HEK293 (cell line): Measurements from ENCODE around the gene FADS3.

Experiments used
- CTCF ChIA-PET: fragments of 350-600 bp; formaldehyde crosslinking; extraction: SDS; loops from one replicate; lab custom pipeline; 2021; ENCODE audit warnings: antibody characterized with exemption; lab: Yijun Ruan, JAX
- POLR2A ChIA-PET: fragments of 300-600 bp; formaldehyde crosslinking; extraction: SDS; loops from one replicate; lab custom pipeline; 2020; ENCODE audit warnings: antibody characterized with exemption, inconsistent platforms; lab: Yijun Ruan, JAX
- H3K27ac ChIP-seq: fragments of 200-500 bp; sonication (Bioruptor generic); 2 replicates; pipeline ENCODE4 v1.5.1; 2014; ENCODE audit warnings: low read depth, low read length, control low read depth, inconsistent platforms; ENCODE audit errors: extremely low read depth
- H3K36me3 ChIP-seq, 2 experiments: fragments of 200-500 bp in 1 of 2; sonication (Bioruptor generic) in 1 of 2; 1 replicate in 1 of 2; 2 replicates in 1 of 2; pipeline ENCODE4 v1.5.1; 2014 to 2017; ENCODE audit warnings: inconsistent platforms in 2 of 2, low read length in 2 of 2; ENCODE audit not compliant: control insufficient read depth in 2 of 2, insufficient read depth in 1 of 2
- H3K4me1 ChIP-seq: fragments of 200-500 bp; sonication (Bioruptor generic); 2 replicates; pipeline ENCODE4 v1.5.1; 2014; ENCODE audit warnings: mild to moderate bottlenecking, low read length, inconsistent platforms; ENCODE audit not compliant: control insufficient read depth, insufficient read depth
- H3K4me3 ChIP-seq: 2 replicates; pipeline ENCODE4 v1.5.1; 2011; ENCODE audit warnings: low read depth, mild to moderate bottlenecking, control low read depth, low read length, moderate library complexity
- H3K9me3 ChIP-seq: fragments of 200-500 bp; sonication (Bioruptor generic); 2 replicates; pipeline ENCODE4 v1.5.1; 2014; ENCODE audit warnings: low read depth, low read length, inconsistent platforms; ENCODE audit not compliant: control insufficient read depth, insufficient read depth
- BCL11B ChIP-seq: fragments of 450-650 bp; formaldehyde crosslinking; IDR thresholded peaks from 2 replicates; pipeline ENCODE4 v1.5.1; 2016; ENCODE audit warnings: low read depth, missing biosample characterization, missing genetic modification characterization
- KLF17 ChIP-seq: fragments of 450-650 bp; formaldehyde crosslinking; IDR thresholded peaks from 2 replicates; pipeline ENCODE4 v1.5.1; 2016; ENCODE audit warnings: missing biosample characterization, missing genetic modification characterization
- REPIN1 ChIP-seq: fragments of 450-650 bp; formaldehyde crosslinking; IDR thresholded peaks from 2 replicates; pipeline ENCODE4 v1.5.1; 2017; ENCODE audit warnings: missing biosample characterization, missing genetic modification characterization, low read depth
- SCRT2 ChIP-seq: fragments of 450-650 bp; formaldehyde crosslinking; IDR thresholded peaks from 2 replicates; pipeline ENCODE4 v1.5.1; 2016; ENCODE audit warnings: missing biosample characterization, missing genetic modification characterization
- SP3 ChIP-seq: fragments of 450-650 bp; formaldehyde crosslinking; IDR thresholded peaks from 2 replicates; pipeline ENCODE4 v1.5.1; 2016; ENCODE audit warnings: missing biosample characterization, missing genetic modification characterization
- ZBTB20 ChIP-seq: fragments of 450-650 bp; formaldehyde crosslinking; IDR thresholded peaks from 2 replicates; pipeline ENCODE4 v1.5.1; 2016; ENCODE audit warnings: missing biosample characterization, missing genetic modification characterization
- ZNF10 ChIP-seq: fragments of 450-650 bp; formaldehyde crosslinking; IDR thresholded peaks from 2 replicates; pipeline ENCODE4 v1.5.1; 2017; ENCODE audit warnings: missing biosample characterization, missing genetic modification characterization
- ZNF140 ChIP-seq: fragments of 450-650 bp; formaldehyde crosslinking; IDR thresholded peaks from 2 replicates; pipeline ENCODE4 v1.5.1; 2016; ENCODE audit warnings: missing biosample characterization, missing genetic modification characterization
- ZNF239 ChIP-seq: fragments of 450-650 bp; formaldehyde crosslinking; IDR thresholded peaks from 2 replicates; pipeline ENCODE4 v1.5.1; 2016; ENCODE audit warnings: missing biosample characterization, missing genetic modification characterization
- ZNF24 ChIP-seq: fragments of 450-650 bp; formaldehyde crosslinking; IDR thresholded peaks from 2 replicates; pipeline ENCODE4 v1.5.1; 2016; ENCODE audit warnings: missing biosample characterization, missing genetic modification characterization
- ZNF335 ChIP-seq: fragments of 450-650 bp; formaldehyde crosslinking; conservative IDR thresholded peaks from 2 replicates; pipeline ENCODE4 v1.5.1; 2016; ENCODE audit warnings: missing biosample characterization, missing genetic modification characterization
- ZNF501 ChIP-seq: fragments of 450-650 bp; formaldehyde crosslinking; IDR thresholded peaks from 2 replicates; pipeline ENCODE4 v1.5.1; 2016; ENCODE audit warnings: missing biosample characterization, missing genetic modification characterization
- ZNF521 ChIP-seq: fragments of 450-650 bp; formaldehyde crosslinking; IDR thresholded peaks from 2 replicates; pipeline ENCODE4 v1.5.1; 2017; ENCODE audit warnings: missing biosample characterization, mild to moderate bottlenecking, missing genetic modification characterization
- ZNF610 ChIP-seq: fragments of 450-650 bp; formaldehyde crosslinking; IDR thresholded peaks from 2 replicates; pipeline ENCODE4 v1.5.1; 2016; ENCODE audit warnings: missing biosample characterization, missing genetic modification characterization, borderline replicate concordance
- ZNF639 ChIP-seq: fragments of 450-650 bp; formaldehyde crosslinking; IDR thresholded peaks from 2 replicates; pipeline ENCODE4 v1.5.1; 2016; ENCODE audit warnings: missing biosample characterization, missing genetic modification characterization
- ZNF658 ChIP-seq: fragments of 450-650 bp; formaldehyde crosslinking; IDR thresholded peaks from 2 replicates; pipeline ENCODE4; 2016; ENCODE audit warnings: missing biosample characterization, missing genetic modification characterization
- ZNF701 ChIP-seq: fragments of 450-650 bp; formaldehyde crosslinking; IDR thresholded peaks from 2 replicates; pipeline ENCODE4 v1.5.1; 2016; ENCODE audit warnings: missing biosample characterization, missing genetic modification characterization
- ZSCAN30 ChIP-seq: fragments of 450-650 bp; IDR thresholded peaks from 2 replicates; pipeline ENCODE4 v1.5.1; 2018; ENCODE audit warnings: missing biosample characterization, mild to moderate bottlenecking, missing genetic modification characterization, moderate library complexity
- TF ChIP-seq, protein P1 (sequence below): fragments of 450-650 bp; formaldehyde crosslinking; IDR thresholded peaks from 2 replicates; pipeline ENCODE4 v1.5.1; 2016; ENCODE audit warnings: missing biosample characterization, missing genetic modification characterization
- TF ChIP-seq, protein P2 (sequence below): fragments of 450-650 bp; formaldehyde crosslinking; IDR thresholded peaks from 2 replicates; pipeline ENCODE4 v1.5.1; 2016; ENCODE audit warnings: missing biosample characterization, missing genetic modification characterization

Gene FADS3

DNA sequence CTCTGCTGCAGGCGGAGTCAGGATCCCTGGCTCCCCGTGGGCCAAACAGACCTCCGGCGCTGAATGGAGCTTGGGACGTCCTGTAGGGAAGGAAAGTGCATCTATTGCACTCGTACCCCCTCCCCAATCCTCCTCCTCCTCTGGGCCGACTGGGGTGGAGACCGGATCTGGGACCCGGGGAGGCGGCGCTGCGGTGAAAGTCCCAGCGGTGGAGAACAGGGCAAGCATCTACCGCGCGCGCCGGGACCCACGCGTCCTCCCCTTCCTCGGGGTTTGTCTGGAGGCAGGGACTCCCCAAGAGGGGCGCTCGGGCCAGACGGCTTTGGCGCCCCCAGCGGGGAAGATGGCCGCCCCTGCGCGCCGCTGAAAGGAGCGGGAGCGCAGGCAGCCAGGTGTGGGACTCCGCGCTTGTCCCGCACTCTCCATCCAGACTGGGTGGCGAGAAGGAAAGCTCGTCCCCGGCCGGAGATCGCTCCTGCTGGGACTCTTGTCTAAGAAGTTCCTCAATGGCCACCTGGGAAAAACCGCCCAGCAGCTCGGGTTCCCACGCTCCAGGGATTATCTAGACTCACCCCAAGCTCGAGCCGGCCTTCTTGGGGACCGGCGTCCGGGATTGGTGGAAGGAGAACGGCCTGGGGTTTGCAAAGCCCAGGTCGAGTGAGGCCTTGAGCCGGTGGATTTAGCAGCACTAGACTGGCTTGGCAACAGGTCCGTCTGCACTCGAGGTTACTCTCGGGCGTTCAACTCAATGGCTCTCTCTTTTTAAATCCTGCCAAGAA lies 62.5 kb downstream of the FADS3 start (continued):
- TF ChIP-seq, protein P1, sequence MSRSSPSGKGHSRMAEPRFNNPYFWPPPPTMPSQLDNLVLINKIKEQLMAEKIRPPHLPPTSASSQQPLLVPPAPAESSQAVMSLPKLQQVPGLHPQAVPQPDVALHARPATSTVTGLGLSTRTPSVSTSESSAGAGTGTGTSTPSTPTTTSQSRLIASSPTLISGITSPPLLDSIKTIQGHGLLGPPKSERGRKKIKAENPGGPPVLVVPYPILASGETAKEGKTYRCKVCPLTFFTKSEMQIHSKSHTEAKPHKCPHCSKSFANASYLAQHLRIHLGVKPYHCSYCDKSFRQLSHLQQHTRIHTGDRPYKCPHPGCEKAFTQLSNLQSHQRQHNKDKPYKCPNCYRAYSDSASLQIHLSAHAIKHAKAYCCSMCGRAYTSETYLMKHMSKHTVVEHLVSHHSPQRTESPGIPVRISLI (tag by site-specific recombination): no peak
- no peak for TF ChIP-seq ZNF10 (tag by site-specific recombination)
- no peak for TF ChIP-seq ZNF24 (tag by site-specific recombination)
- TF ChIP-seq ZBTB20 (tag by site-specific recombination): 0 out of 2 replicates have a peak, but pooled peaks have one; percentile 12

- Histone ChIP-seq H3K9me3 (no peaks in the 10 kb centered on the region), H3K4me1 (peaks cover 10% of the 10 kb centered on the region; the same call in 1 of the 2 replicates), H3K36me3 (no peaks in the 10 kb centered on the region), H3K4me3 (peak overlapping the region; percentile 62), H3K27ac (peak overlapping the region; percentile 96)
- TF ChIP-seq ZNF610 (tag by site-specific recombination): no peak
- no peak for TF ChIP-seq ZNF521
- no peak for TF ChIP-seq REPIN1 (tag by site-specific recombination)
- TF ChIP-seq KLF17: peak; percentile 37; the same call in 1 of the 2 replicates
- peak; percentile 55 for TF ChIP-seq ZNF335
- TF ChIP-seq ZBTB20 (tag by site-specific recombination): peak; percentile 20; the same call in 1 of the 2 replicates
- no peak for TF ChIP-seq ZNF501 (tag by site-specific recombination)
- 0 out of 2 replicates have a peak, but pooled peaks have one; percentile 41 for TF ChIP-seq SCRT2
- no peak for TF ChIP-seq ZNF701 (tag by site-specific recombination)
- no peak for TF ChIP-seq ZNF239 (tag by site-specific recombination)
- TF ChIP-seq BCL11B (tag by site-specific recombination): no peak
- TF ChIP-seq ZSCAN30 (tag by site-specific recombination): no peak; the same call in 1 of the 2 replicates
- no peak for TF ChIP-seq ZNF639 (tag by site-specific recombination)
- no peak for TF ChIP-seq ZNF140 (tag by site-specific recombination)
- no peak for TF ChIP-seq SP3 (tag by site-specific recombination)
- no peak for TF ChIP-seq ZNF658 (tag by site-specific recombination)
- TF ChIP-seq, protein P2, sequence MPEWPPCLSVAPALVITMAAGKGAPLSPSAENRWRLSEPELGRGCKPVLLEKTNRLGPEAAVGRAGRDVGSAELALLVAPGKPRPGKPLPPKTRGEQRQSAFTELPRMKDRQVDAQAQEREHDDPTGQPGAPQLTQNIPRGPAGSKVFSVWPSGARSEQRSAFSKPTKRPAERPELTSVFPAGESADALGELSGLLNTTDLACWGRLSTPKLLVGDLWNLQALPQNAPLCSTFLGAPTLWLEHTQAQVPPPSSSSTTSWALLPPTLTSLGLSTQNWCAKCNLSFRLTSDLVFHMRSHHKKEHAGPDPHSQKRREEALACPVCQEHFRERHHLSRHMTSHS (tag by site-specific recombination): no peak
- CTCF ChIA-PET: interaction anchor here (0.6 to 3.1 kb wide), 8 partner anchors 9 to 280 kb away, joined by 3 to 13 read pairs (median 4); no protein-coding TSS in a partner anchor
- POLR2A ChIA-PET: interaction anchor here (0.8 to 2.1 kb wide), 6 partner anchors 12 to 110 kb away, joined by 3 to 55 read pairs (median 4); partner anchors contain the start of genes FADS1, FEN1 and TMEM258
Measured at GRCh38 chr11:61828379-61828628, 63.0 kb downstream of the FADS3 start.
